ENCODE measurements around the gene GPAT3. TPM values are rescaled to one million over a fixed set of nuclear protein-coding genes. Genes with fewer than 3 reads are reported as not detected.
"Not testable (repeated sequence)": the region's sequence is repeated elsewhere in the genome, so short reads cannot be mapped to it uniquely, and the experiment has no call there.

GPAT3 gene
- 1 to 10 TPM; 4.2 to 7.2 TPM for total RNA-seq

DNA sequence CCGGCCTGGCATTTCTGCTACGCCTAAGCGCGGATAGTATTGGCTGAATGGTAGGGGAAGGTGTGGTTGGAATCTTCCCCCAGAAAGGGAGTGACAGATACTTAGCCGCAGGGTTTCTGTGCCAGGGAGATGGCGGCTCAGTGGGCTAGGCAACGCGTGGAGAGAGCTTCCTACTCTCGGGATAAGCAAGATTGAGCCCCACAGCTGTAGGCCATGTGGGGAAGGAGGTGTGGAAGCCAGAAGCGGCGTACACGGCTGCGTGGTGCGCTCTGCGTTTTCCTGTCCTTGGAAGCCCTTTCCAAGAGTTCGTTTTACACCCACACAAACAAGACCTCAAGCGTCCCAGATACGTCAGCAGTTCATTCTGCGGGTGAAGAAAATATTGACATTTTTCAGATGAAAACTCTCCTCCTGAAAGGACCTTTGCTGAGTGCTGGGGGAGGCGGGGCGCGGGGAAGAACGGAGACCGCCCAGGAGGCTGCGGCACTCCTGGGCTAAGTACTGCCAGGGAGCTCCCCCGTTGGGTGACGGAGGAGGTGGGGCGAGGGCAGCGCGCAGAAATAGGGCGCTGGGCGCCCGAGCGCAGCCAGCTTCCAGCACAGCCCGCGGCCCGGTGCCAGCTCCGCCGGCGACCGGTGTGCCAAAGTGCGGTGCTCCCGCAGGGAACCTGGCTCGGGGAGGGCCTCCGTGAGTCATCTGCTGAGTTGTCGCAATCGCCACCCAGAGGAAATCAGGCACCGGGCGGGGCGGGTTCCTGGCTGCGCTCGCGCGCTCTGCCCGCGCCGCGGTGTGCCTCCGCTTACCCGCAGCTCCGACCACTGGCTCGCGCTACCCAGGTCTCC lies at the start of gene GPAT3:
Gene GPAT3 (plus strand): TSS at position 589 of the 842 bp plus-strand sequence. CDS start 515 bp downstream, outside the sequence.
- POLR2A ChIA-PET, result interaction anchor here (1.1 to 2.2 kb wide), 3 partner anchors 12 to 37 kb away, joined by 3 to 6 read pairs (median 3); no protein-coding TSS in a partner anchor
- peaks cover 12% of the 10 kb centered on the region for H3K27me3 Mint-ChIP-seq

DNA sequence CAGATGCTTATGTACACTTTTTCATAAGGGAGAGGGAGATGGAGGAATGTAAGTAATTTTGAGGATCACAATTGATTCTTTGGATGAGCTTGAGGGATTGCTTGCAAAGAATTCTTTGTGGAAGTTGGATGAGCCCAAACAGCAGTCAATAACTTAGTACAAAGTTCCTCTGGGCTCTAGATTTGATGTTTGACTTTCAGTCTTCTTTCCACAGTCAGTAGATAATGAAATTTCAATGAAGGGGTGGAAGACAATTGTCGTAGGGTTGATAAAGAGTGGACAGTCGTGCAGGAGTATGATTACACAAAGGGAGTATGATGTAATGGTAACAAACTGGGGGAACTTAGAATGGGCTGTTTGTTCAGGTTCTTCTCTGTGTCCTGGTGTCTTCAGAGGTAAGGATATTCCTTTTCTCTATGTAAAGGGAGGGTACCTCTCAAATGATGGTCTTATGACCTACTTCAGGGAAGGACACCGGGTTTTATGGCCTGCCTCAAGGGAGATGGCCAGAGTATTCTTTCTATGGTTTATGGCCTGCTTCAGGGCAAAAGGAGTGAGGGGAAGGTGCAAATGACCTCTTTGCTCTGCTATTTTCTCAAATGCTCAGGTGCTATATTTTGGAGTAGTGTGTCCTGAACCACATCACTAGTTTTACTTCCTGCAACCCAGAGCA lies 49.3 kb upstream of the GPAT3 start:
- CTCF ChIA-PET, result interaction anchor here (0.6 to 1.4 kb wide), 4 partner anchors 22 to 153 kb away, joined by 3 read pairs; no protein-coding TSS in a partner anchor
- Mint-ChIP-seq H3K4me1 (ENCODE audit: low read depth) (peaks cover 14% of the 10 kb centered on the region), H3K9me3 (no peaks in the 10 kb centered on the region)

More for the DNA sequence above, at the start of gene GPAT3:
- Mint-ChIP-seq H3K4me3 (peak within 1 kb of the TSS; percentile 83), H3K4me1 (ENCODE audit: low read depth) (peaks cover 16% of the 10 kb centered on the region), H3K9me3 (no peaks in the 10 kb centered on the region), H3K36me3 (no peaks in the 10 kb centered on the region), H3K27ac (peak within 1 kb of the TSS; percentile 44)
- peak; percentile 84 for DNase-seq
- CTCF ChIA-PET, result interaction anchor here (1.0 to 3.7 kb wide), 7 partner anchors 9 to 109 kb away, joined by 3 to 20 read pairs (median 6); no protein-coding TSS in a partner anchor
- intact Hi-C loops (cut with micrococcal nuclease), result loop anchor here (1.0 kb wide), 2 partner anchors 13 to 50 kb away; partner anchors contain the start of gene ABRAXAS1

DNA sequence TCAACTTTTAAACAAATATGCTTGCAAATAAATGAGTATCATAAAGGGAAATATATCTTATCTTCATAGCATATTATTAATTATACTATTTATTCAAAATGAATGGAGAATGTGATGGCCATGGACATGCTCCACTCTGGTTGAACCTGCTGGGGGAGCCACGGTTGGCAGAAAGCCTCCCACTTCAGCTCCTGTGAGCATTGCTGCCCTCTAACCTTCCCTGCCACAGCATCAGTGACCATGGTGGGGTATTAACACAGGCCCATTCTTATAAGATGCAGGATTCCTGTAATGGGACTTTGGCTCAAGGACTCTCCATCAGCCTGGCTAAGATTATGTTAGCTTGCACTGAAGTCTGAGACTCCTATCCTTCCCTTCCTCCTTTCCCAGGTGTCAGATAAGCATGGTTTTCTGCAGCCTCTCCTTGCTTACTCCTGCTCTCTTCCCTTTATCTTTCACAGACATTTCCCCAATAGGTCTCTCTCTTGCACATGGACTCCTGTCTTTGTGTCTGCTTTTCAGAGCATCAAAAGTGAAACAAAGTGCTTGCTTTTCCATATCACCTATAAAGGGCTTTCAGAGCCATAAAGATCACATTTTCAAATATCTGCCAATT lies 46.1 kb upstream of the GPAT3 start:
- no peak overlapping the region for H3K27ac Mint-ChIP-seq
- ChIA-PET POLR2A (no interaction called here), CTCF (interaction anchor here (0.6 to 3.7 kb wide), 6 partner anchors 14 to 450 kb away, joined by 3 to 29 read pairs (median 4); no protein-coding TSS in a partner anchor)
- intact Hi-C loops (cut with micrococcal nuclease), result loop anchor here (10.0 kb wide), 1 partner anchor 135 kb away; no protein-coding TSS in a partner anchor
- H3K36me3 Mint-ChIP-seq, result no peaks in the 10 kb centered on the region
- no peaks in the 10 kb centered on the region for H3K27me3 Mint-ChIP-seq
- no peak for DNase-seq
- no peak overlapping the region for H3K4me3 Mint-ChIP-seq
- peaks cover 5% of the 10 kb centered on the region for H3K4me1 Mint-ChIP-seq (ENCODE audit: low read depth)
- no peaks in the 10 kb centered on the region for H3K9me3 Mint-ChIP-seq

More for the DNA sequence above, 49.3 kb upstream of the GPAT3 start:
- Mint-ChIP-seq H3K4me3 (no peak overlapping the region), H3K27me3 (no peaks in the 10 kb centered on the region), H3K27ac (no peak overlapping the region), H3K36me3 (peaks cover 2% of the 10 kb centered on the region)
- POLR2A ChIA-PET, result interaction anchor here (1.7 kb wide), 1 partner anchor 12 kb away, joined by 4 read pairs; no protein-coding TSS in a partner anchor
- DNase-seq, result no peak
- intact Hi-C loops (cut with micrococcal nuclease), result loop anchor here (10.0 kb wide), 1 partner anchor 132 kb away; no protein-coding TSS in a partner anchor

DNA sequence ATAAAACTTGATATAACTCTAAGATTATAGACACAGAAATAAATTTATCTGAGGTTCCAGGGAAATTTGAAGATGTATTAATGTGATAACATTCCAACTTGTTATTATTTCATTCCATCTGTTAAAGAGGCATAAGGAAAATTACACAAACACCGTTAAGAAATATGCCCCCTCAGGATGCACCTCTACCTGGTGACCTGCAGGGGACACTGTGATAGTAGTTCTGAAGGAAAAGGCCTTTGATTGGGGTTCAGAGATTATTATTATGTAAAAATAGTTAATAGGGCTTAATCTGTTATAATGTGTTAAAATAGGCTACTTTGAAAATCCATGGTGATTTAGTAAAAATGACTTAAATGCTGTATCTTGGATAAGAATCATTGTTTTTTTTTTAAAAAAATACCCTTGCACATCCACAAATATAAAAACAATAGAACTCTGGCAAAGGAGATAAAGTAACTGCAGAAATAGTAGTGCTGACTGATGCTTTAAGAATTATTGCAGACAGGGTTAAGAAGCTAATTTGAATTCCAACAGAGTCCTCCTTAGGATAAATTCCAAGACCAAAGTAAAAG lies 44.9 kb upstream of the GPAT3 start:
- H3K36me3 Mint-ChIP-seq, result no peaks in the 10 kb centered on the region
- H3K4me1 Mint-ChIP-seq (ENCODE audit: low read depth), result peaks cover 4% of the 10 kb centered on the region
- intact Hi-C loops (cut with micrococcal nuclease), result loop anchor here (1.0 kb wide), 1 partner anchor 149 kb away; no protein-coding TSS in a partner anchor
- no peak overlapping the region for H3K27ac Mint-ChIP-seq
- CTCF ChIA-PET, result interaction anchor here (1.0 to 3.7 kb wide), 8 partner anchors 12 to 1038 kb away, joined by 3 to 29 read pairs (median 6); partner anchors contain the start of gene GPAT3
- H3K4me3 Mint-ChIP-seq, result no peak overlapping the region
- DNase-seq, result no peak
- POLR2A ChIA-PET, result no interaction called here
- H3K27me3 Mint-ChIP-seq, result no peaks in the 10 kb centered on the region
- H3K9me3 Mint-ChIP-seq, result no peaks in the 10 kb centered on the region

DNA sequence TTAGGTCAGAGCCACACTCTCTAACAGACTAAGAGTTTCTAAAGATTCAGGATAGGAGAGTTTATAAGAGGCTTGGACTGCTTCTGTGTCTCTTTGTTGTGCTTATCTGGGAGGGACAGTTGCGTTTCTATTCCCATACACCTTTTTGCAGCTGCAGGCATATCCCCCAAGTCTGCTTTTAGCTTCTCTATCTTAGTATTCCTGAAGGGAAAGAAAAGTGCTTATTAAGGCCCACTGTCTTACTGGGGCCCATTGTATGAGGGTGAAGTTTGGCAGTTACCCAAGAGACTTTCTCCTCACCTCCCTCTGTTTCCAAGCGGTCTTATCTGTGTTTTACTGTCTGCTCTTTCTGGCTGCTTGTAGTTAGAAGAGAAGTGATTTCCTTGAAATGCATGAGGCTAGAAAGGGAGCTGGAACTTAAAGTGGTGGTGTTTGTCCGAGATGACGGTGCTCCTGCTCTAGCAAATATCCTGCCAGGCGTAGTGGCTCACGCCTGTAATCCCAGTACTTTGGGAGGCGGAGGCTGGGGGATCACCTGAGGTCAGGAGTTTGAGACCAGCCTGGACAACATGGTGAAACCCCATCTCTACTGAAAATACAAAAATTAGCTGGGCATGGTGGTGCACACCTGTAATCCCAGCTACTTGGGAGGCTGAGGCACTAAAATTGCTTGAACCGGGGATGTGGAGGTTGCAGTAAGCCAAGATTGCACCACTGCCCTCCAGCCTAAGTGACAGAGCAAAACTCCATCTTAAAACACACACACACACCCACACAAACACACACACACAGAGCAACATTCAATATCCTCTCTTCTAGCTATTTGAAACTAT lies 39.6 kb upstream of the GPAT3 start:
- H3K9me3 Mint-ChIP-seq; H3K27ac Mint-ChIP-seq; H3K27me3 Mint-ChIP-seq; DNase-seq; H3K36me3 Mint-ChIP-seq; intact Hi-C loops (cut with micrococcal nuclease); POLR2A ChIA-PET; H3K4me1 Mint-ChIP-seq (ENCODE audit: low read depth); H3K4me3 Mint-ChIP-seq: not testable (repeated sequence)
- CTCF ChIA-PET, result interaction anchor here (1.1 kb wide), 1 partner anchor 12 kb away, joined by 4 read pairs; no protein-coding TSS in a partner anchor

DNA sequence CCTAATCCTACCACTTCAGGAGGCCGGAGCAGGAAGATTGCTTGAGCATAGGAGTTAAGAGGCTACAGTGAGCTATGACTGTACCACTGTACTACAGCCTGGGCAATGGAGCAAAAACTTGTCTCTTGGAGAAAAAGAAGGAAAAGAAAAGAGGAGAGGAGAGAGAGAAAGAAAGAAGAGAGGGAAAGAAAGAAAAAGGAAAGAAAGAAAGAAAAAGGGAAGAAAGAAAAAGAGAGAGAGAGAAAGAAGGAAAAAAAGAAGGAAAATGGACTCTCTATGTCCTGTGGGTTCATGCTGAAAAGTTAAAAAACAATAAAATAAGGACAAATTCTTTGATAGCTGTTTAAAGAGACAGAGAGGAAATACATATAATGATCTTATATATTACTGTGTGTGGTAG lies 37.7 kb upstream of the GPAT3 start:
- no peaks in the 10 kb centered on the region for H3K4me1 Mint-ChIP-seq (ENCODE audit: low read depth)
- intact Hi-C loops (cut with micrococcal nuclease), result no loop called here
- H3K36me3 Mint-ChIP-seq, result no peaks in the 10 kb centered on the region
- DNase-seq, result no peak
- ChIA-PET CTCF (interaction anchor here (0.8 kb wide), 1 partner anchor 11 kb away, joined by 6 read pairs; no protein-coding TSS in a partner anchor), POLR2A (interaction anchor here (1.4 to 1.5 kb wide), 2 partner anchors 13 to 38 kb away, joined by 3 to 4 read pairs; partner anchors contain the start of genes ABRAXAS1 and GPAT3)
- H3K4me3 Mint-ChIP-seq, result no peak overlapping the region
- H3K27ac Mint-ChIP-seq, result no peak overlapping the region
- H3K9me3 Mint-ChIP-seq, result no peaks in the 10 kb centered on the region
- no peaks in the 10 kb centered on the region for H3K27me3 Mint-ChIP-seq

DNA sequence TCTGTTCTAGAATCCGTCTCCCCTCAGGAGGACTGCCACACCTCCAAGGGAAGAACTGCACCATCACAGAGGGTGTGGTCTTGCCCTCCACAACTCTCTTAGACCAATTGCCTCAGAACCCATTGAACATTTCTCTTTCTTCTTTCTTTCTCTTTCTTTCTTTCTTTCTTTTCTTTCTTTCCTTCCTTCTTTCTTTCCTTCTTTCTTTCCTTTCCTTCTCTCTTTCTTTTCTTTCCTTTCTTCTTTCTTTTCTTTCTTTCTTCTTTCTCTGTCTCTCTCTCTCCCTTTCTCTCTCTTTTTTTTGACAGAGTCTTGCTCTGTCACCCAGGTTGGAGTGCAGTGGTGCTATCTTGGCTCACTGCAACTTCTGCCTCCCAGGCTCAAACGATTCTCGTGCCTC lies 34.2 kb upstream of the GPAT3 start:
- H3K4me3 Mint-ChIP-seq; intact Hi-C loops (cut with micrococcal nuclease); DNase-seq; CTCF ChIA-PET; H3K4me1 Mint-ChIP-seq (ENCODE audit: low read depth); H3K36me3 Mint-ChIP-seq; POLR2A ChIA-PET; H3K27ac Mint-ChIP-seq; H3K27me3 Mint-ChIP-seq; H3K9me3 Mint-ChIP-seq: not testable (repeated sequence)

DNA sequence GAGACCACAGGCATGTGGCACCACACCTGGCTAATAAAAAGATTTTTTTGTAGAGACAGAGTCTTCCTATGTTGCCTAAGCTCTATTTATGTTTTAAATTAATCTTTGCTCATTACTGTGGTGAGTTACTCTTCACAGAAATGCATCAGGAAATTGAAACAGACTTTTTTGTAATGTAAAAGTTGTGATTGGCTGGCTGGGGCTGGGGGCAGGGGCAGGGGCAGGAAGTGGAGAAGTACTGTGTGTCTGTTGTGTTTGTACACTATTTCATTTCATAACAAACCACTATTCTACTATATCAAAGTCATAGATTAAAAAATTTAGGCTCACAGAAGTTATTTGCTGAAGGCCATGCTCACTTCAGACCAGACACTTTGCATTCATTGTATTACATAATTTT lies 31.9 kb upstream of the GPAT3 start:
- POLR2A ChIA-PET, result no interaction called here
- H3K27ac Mint-ChIP-seq, result no peak overlapping the region

DNA sequence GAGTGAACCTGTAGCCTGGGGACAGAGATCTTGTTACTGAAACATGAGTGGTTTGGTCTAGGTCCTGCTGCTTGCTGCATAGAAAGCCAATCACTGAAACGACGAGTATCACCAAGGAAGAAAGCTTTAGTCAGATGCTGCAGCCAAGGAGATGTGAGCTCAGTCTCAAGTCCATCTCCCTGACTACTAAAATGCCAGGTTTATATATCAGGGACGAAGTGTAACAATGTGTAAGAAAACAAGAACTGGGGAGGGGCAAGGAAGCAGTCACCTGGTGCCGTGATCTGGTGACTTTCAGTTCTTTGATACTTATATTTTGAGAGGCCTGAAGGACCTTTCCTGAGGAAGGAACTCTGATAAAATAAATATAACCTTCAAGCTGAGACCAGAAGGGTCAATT lies 31.4 kb upstream of the GPAT3 start:
- intact Hi-C loops (cut with micrococcal nuclease), result no loop called here
- H3K9me3 Mint-ChIP-seq, result no peaks in the 10 kb centered on the region
- H3K36me3 Mint-ChIP-seq, result no peaks in the 10 kb centered on the region
- H3K4me1 Mint-ChIP-seq (ENCODE audit: low read depth), result peaks cover 8% of the 10 kb centered on the region
- H3K4me3 Mint-ChIP-seq, result no peak overlapping the region
- peak overlapping the region; percentile 28 for H3K27ac Mint-ChIP-seq
- ChIA-PET CTCF (interaction anchor here (1.2 to 2.4 kb wide), 3 partner anchors 13 to 140 kb away, joined by 3 to 8 read pairs (median 5); no protein-coding TSS in a partner anchor), POLR2A (interaction anchor here (0.5 kb wide), 1 partner anchor 43 kb away, joined by 4 read pairs; no protein-coding TSS in a partner anchor)
- H3K27me3 Mint-ChIP-seq, result no peaks in the 10 kb centered on the region
- DNase-seq, result no peak

More for the DNA sequence above, 31.9 kb upstream of the GPAT3 start:
- Mint-ChIP-seq H3K4me1 (ENCODE audit: low read depth) (peaks cover 8% of the 10 kb centered on the region), H3K36me3 (no peaks in the 10 kb centered on the region), H3K27me3 (no peaks in the 10 kb centered on the region), H3K4me3 (no peak overlapping the region), H3K9me3 (no peaks in the 10 kb centered on the region)
- peak; percentile 41 for DNase-seq
- CTCF ChIA-PET, result interaction anchor here (1.5 to 2.4 kb wide), 2 partner anchors 13 to 141 kb away, joined by 5 to 8 read pairs; no protein-coding TSS in a partner anchor
- intact Hi-C loops (cut with micrococcal nuclease), result no loop called here

DNA sequence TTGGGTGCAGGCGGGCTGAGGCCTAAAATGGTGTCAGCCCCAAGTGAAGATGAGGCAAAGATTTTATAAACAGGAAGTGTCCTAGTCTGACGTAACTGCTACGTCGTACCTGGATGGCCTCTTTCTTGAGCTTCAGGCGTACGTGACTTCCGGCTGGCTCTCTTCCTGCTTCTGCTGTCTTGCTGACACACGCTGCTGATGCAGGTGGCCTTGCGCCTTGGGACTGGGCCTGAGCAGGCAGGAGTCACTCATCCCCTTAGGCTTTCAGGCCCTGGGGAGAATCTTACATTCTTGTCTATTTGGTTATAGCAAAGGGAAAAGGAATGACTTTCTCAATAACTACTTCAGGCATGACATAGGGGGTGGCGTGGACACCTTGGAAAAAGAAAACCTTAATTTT lies 30.9 kb upstream of the GPAT3 start:
- H3K4me1 Mint-ChIP-seq (ENCODE audit: low read depth), result peaks cover 8% of the 10 kb centered on the region
- POLR2A ChIA-PET, result interaction anchor here (0.5 kb wide), 1 partner anchor 42 kb away, joined by 4 read pairs; no protein-coding TSS in a partner anchor
- no peak overlapping the region for H3K4me3 Mint-ChIP-seq
- no peaks in the 10 kb centered on the region for H3K36me3 Mint-ChIP-seq
- no peak overlapping the region for H3K27ac Mint-ChIP-seq
- DNase-seq, result no peak
- CTCF ChIA-PET, result interaction anchor here (1.2 to 1.5 kb wide), 2 partner anchors 134 to 140 kb away, joined by 3 to 5 read pairs; no protein-coding TSS in a partner anchor
- no peaks in the 10 kb centered on the region for H3K27me3 Mint-ChIP-seq
- no peaks in the 10 kb centered on the region for H3K9me3 Mint-ChIP-seq
- intact Hi-C loops (cut with micrococcal nuclease), result loop anchor here (5.0 kb wide), 1 partner anchor 82 kb away; no protein-coding TSS in a partner anchor

Data from activated CD4-positive, alpha-beta memory T cell treated with anti-CD3 and anti-CD28 coated beads for 36 hours (primary cell).